Tibial nerve (tissue), 3 donors: ENCODE results near the gene FXYD1.

Experiments
- CTCF ChIP-seq, 5 experiments: fragments of 200-600 bp in 3 of 5; fragments of 450-650 bp in 2 of 5; sonication (generic) in 3 of 5; IDR thresholded peaks; one replicate each; pipeline ENCODE4 v1.5.1; 2016 to 2019; ENCODE audit warnings: antibody characterized with exemption in 5 of 5, mild to moderate bottlenecking in 3 of 5, moderate library complexity in 2 of 5
- POLR2A ChIP-seq, 2 donors: fragments of 450-650 bp; IDR thresholded peaks; one replicate each; pipeline ENCODE4 v1.6.1; 2017; ENCODE audit warnings: antibody characterized with exemption in 2 of 2, mild to moderate bottlenecking in 2 of 2, moderate library complexity in 2 of 2

GRCh38 chr19:35122687-35123551, 15.7 kb upstream of the FXYD1 start:
- TF ChIP-seq POLR2A (IDR thresholded peaks at IDR 0.05) (no peak), CTCF (IDR thresholded peaks at IDR 0.05) (no peak)
